ENCODE data around the gene UBL4A. TPM values are rescaled to one million over a fixed set of nuclear protein-coding genes. Genes with fewer than 3 reads are reported as not detected.

UBL4A gene
- total RNA-seq (ENCODE audit: low replicate concordance) = 18.7 and 42.7 TPM in 2 replicates

GRCh38 chrX:154486396-154487207 is at the start of gene UBL4A:
Gene UBL4A, minus strand, starts transcription at chrX:154486615. Its CDS starts 31 bp downstream, at chrX:154486584.

DNA sequence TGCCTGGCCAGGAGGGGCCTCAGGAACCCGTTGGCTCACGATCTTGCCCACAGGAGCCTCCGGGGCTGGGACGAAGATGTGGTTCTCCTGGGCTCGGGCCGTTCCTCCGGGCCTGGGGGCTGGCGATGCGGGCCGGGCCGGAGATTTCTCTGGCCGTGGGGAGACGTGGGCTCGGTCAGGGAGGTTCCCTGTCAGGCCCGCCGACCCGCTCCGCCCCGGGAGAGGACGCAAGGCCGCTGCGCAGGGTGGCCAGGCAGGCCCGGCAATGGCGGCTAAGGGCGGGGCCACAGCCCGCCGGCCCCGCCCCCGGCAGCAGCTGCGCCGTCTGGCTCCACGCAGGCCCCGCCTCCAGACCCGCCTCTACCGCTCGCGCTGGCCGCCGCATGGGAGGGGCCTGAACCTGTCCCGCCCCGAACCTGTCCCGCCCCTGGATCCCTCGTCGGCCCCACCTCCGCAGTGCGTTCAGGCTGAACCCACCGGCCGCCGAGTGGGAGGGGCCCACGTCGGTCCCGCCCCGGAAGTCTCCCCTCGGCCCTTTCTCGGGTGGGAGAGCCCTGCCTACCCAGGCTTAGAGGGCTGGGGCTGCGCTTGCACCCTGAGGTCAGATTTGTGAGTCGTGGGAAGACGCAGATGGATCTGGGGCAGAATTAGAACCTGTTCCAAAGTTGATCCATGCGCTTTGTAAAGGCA is 29.7 kb upstream of the UBL4A start, which contains the start of gene FAM3A:
TSS of gene FAM3A (minus strand) at position 267 of the 690 bp plus-strand sequence. CDS start 460 bp downstream, outside the sequence.

GRCh38 chrX:154490414-154491083 is 4.1 kb upstream of the UBL4A start, which contains the start of gene SLC10A3:
Gene SLC10A3, minus strand, starts transcription at chrX:154490629. Its CDS starts 1,689 bp downstream, at chrX:154488940.

DNA sequence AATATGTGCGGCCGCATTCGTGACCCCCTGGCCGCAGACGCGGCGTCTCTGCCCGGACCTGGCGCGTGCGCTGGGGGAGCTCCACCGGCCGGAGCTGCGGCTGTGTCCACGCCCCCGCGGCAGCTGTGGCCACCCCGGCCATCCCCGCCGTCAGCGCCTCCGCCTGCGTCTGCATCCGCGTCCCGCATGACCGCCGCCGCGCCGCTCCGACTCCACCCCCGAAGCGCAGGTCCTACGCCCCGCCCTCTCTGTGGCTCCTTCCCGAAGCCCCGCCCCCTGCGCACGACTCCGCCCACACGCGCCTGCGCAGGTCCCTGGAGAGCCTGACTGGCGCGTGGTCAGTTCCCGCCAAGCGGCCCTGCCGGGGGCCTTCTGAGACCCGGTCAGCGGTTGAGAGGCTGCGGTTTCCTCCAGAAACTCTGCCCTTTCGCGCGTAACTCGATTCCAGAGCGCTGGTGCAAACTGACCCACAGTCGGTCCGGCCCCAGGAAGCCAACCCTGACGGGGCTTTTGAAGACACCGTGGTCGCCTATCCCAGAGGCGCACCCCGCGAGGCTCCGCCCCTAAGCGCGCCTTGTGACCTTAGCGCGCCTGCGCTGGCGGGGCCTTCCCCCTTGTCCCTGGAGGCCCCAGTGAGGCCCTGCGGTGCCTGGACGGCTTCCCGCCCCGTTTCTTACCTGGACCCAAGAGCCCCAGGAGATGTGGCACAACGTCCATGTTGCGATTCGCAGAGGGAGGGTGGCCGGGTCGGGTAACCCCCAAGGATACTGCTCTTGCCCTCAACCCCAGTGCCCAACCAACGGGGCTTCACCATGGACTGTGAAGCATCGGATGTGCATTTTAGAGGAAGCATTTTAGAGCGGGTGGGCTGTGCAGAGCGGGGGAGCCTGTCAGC is 7.4 kb downstream of the UBL4A start, which contains the start of gene LAGE3:
TSS of gene LAGE3 (minus strand) at position 554 of the 895 bp plus-strand sequence. CDS start at position 188, 366 bp downstream.

DNA sequence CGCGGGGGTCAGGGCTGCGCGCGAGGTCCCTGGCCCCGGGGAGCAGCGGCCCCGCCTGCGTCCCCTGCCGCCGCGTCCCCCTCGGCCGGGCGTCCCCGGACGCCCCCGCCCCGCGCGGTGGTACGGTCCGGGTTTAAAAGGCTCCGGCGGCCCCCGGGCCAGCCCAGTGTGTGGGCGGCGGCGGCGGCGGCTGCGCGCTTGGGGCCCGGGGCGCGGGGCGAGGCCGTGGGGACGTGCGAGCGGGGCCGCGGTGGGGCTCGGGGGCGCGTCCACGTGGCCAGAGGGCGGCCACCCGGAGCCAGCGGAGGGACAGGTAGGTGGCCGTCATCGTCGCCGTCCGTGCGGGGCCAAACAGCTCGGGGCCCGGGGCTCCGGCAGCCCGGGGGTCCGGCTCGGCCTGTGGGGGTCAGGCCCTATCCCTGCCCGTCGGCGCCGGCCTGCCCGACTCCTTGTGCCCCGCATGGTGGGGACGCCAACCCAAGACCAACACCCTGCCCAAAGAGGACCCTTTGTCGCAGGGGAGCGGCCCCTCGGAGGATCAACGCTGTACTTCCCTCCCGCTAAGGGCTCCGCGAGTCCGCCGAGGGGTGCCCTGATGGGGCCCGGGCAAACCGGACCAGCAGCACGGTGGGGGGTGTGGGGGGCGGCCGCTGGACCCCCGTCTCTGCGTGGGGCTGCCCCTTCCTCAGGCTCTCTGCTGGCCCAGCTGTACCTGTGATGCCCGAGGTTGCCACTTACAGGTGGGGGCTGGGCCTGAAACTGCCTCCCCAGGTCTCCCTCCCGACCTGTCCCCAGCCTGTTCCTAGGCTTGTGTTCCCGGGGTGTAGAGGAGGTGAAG is 28.1 kb downstream of the UBL4A start, which contains the start of gene PLXNA3:
TSS of gene PLXNA3 (plus strand) at position 166 of the 838 bp plus-strand sequence. CDS start 1,903 bp downstream, outside the sequence.

GRCh38 chrX:154443992-154444754 is 42.2 kb downstream of the UBL4A start, which contains the start of gene FAM50A:
Gene FAM50A, plus strand, starts transcription at chrX:154444141. Its CDS starts 95 bp downstream, at chrX:154444236.

GRCh38 chrX:154436983-154437752 is 49.2 kb downstream of the UBL4A start, which contains the start of gene GDI1:
Gene GDI1, plus strand, starts transcription at chrX:154437154. Its CDS starts 101 bp downstream, at chrX:154437255.

Other genes starting within 250 kb of the UBL4A start
- not detected in 2 replicates for gene OPN1MW3, start 229.0 kb downstream of the UBL4A start, total RNA-seq (ENCODE audit: low replicate concordance)
- not detected in 2 replicates for gene TEX28, start 191.5 kb downstream of the UBL4A start, total RNA-seq (ENCODE audit: low replicate concordance)
- gene TKTL1, start 190.8 kb downstream of the UBL4A start, total RNA-seq (ENCODE audit: low replicate concordance) = not detected in 2 replicates
- 2,276 and 2,381 TPM in 2 replicates for gene FLNA, start 112.0 kb downstream of the UBL4A start, total RNA-seq (ENCODE audit: low replicate concordance)
- 15.9 and 23.0 TPM in 2 replicates for gene EMD, start 107.3 kb downstream of the UBL4A start, total RNA-seq (ENCODE audit: low replicate concordance)
- gene RPL10, start 88.2 kb downstream of the UBL4A start, total RNA-seq (ENCODE audit: low replicate concordance) = 1,663 and 2,613 TPM in 2 replicates
- 34.3 and 98.6 TPM in 2 replicates for gene DNASE1L1, start 77.4 kb downstream of the UBL4A start, total RNA-seq (ENCODE audit: low replicate concordance)
- gene TAFAZZIN, start 75.1 kb downstream of the UBL4A start, total RNA-seq (ENCODE audit: low replicate concordance) = 12.3 and 18.6 TPM in 2 replicates
- gene ATP6AP1, start 57.9 kb downstream of the UBL4A start, total RNA-seq (ENCODE audit: low replicate concordance) = 43.1 and 65.7 TPM in 2 replicates
- gene GDI1, start 49.5 kb downstream of the UBL4A start, total RNA-seq (ENCODE audit: low replicate concordance) = 115 and 175 TPM in 2 replicates
- gene FAM50A, start 42.5 kb downstream of the UBL4A start, total RNA-seq (ENCODE audit: low replicate concordance) = 105 and 224 TPM in 2 replicates
- gene PLXNA3, start 28.3 kb downstream of the UBL4A start, total RNA-seq (ENCODE audit: low replicate concordance) = 9.6 and 17.3 TPM in 2 replicates
- gene LAGE3, start 7.3 kb downstream of the UBL4A start, total RNA-seq (ENCODE audit: low replicate concordance) = 14.9 and 16.4 TPM in 2 replicates
- 11.6 and 12.5 TPM in 2 replicates for gene SLC10A3, start 4.0 kb upstream of the UBL4A start, total RNA-seq (ENCODE audit: low replicate concordance)
- 32.1 and 41.5 TPM in 2 replicates for gene FAM3A, start 29.6 kb upstream of the UBL4A start, total RNA-seq (ENCODE audit: low replicate concordance)
- 31.9 and 68.3 TPM in 2 replicates for gene G6PD, start 60.2 kb upstream of the UBL4A start, total RNA-seq (ENCODE audit: low replicate concordance)
- 9.5 and 14.5 TPM in 2 replicates for gene IKBKG, start 61.0 kb upstream of the UBL4A start, total RNA-seq (ENCODE audit: low replicate concordance)
- gene CTAG1A, start 98.5 kb upstream of the UBL4A start, total RNA-seq (ENCODE audit: low replicate concordance) = not detected in 2 replicates
- not detected in 2 replicates for gene CTAG1B, start 132.7 kb upstream of the UBL4A start, total RNA-seq (ENCODE audit: low replicate concordance)
- gene CTAG2, start 167.0 kb upstream of the UBL4A start, total RNA-seq (ENCODE audit: low replicate concordance) = not detected in 2 replicates

Measured in smooth muscle cell of the coronary artery (primary cell).